Aorta (tissue), 5 donors: ENCODE measurements around the gene FHL2. TPM values are rescaled to one million over a fixed set of nuclear protein-coding genes. Genes with fewer than 3 reads are reported as not detected.

Experiments used
- ATAC-seq: fragments of 200-7000 bp; cut with Tn5 transposase; one replicate; pipeline ENCODE4 v1.9.1; 2022; ENCODE audit warnings: moderate library complexity; ENCODE audit not compliant: low FRiP score
- DNase-seq, 2 donors: peaks; one replicate each; pipeline ENCODE4 v3.0.0-alpha.2; 2020
- H3K27ac ChIP-seq, 2 donors: one replicate each; pipeline ENCODE4 v1.5.1; 2013; ENCODE audit warnings: low read length in 2 of 2, mild to moderate bottlenecking in 2 of 2, moderate library complexity in 2 of 2, control low read depth in 1 of 2, inconsistent platforms in 1 of 2, low read depth in 1 of 2
- H3K27me3 ChIP-seq, 2 donors: one replicate each; pipeline ENCODE4 v1.6.1; 2013; ENCODE audit warnings: control low read depth in 1 of 2, low read length in 1 of 2, mild to moderate bottlenecking in 1 of 2, moderate library complexity in 1 of 2; ENCODE audit not compliant: insufficient read depth in 2 of 2, control insufficient read depth in 1 of 2
- H3K36me3 ChIP-seq, 2 donors: one replicate each; pipeline ENCODE4 v1.6.1; 2013; ENCODE audit warnings: control low read depth in 1 of 2, low read length in 1 of 2, mild to moderate bottlenecking in 1 of 2; ENCODE audit not compliant: insufficient read depth in 2 of 2, control insufficient read depth in 1 of 2
- H3K4me1 ChIP-seq, 2 donors: one replicate each; pipeline ENCODE4 v1.6.1; 2013; ENCODE audit warnings: low read length in 2 of 2, control low read depth in 1 of 2, mild to moderate bottlenecking in 1 of 2, moderate library complexity in 1 of 2; ENCODE audit not compliant: insufficient read depth in 2 of 2, control insufficient read depth in 1 of 2
- H3K4me3 ChIP-seq, 2 donors: one replicate each; pipeline ENCODE4 v1.5.1; 2013; ENCODE audit warnings: low read length in 2 of 2, control low read depth in 1 of 2, mild to moderate bottlenecking in 1 of 2
- H3K9me3 ChIP-seq: one replicate; pipeline ENCODE4 v1.6.1; 2013; ENCODE audit warnings: mild to moderate bottlenecking, low read length; ENCODE audit not compliant: control insufficient read depth
- WGBS, 2 donors: extraction: QIAGEN DNeasy Blood & Tissue Kit; methylation state at CpG; one replicate each; pipeline ENCODE4 v1.1.7; 2013; 5-methylcytosine and 5-hydroxymethylcytosine counted together
- intact Hi-C, 2 donors: fragments of 100-400 bp; cut with DNase I; formaldehyde crosslinking; loops; one replicate each; pipeline versions ENCODE4 v1.14.2 to v1.15.0; 2022
- polyA plus RNA-seq, 2 donors: library from polyadenylated mRNA; stranded (reverse); fragments of 200-250 nt; gene quantifications; one replicate each; pipeline ENCODE4 v1.2.3, GENCODE V29; 2013
- total RNA-seq, 2 donors: library from RNA; stranded (reverse); fragmentation: NEBNext Ultra II Directional; extraction: Animal tissue kit (Norgen Biotek cat#: 25700); gene quantifications; one replicate each; pipeline ENCODE4 v1.2.1, GENCODE V29; 2021
- donor health status: healthy with polysubstance abuse.
- donor health status: Bipolar disorder and iron deficiency.
- donor health status: DM: no; HTN: no; CAD: no.
- donor health status: DM: no; HTN: no; CAD: no.
- donor health status: DM: yes; HTN: yes; CAD: no.

Gene FHL2
- total and polyA plus RNA-seq, 4 donors, result 60.4 to 129 (median 67.8) TPM

- WGBS, 2 donors, result 94% methylated on average over 3 of the region's 3 CpGs
- no peak overlapping the region for H3K27ac ChIP-seq
- intact Hi-C loops, result loop anchor here in 1 of 2 donors (10.0 kb wide), 1 partner anchor 110 kb away; no protein-coding TSS in a partner anchor
- no peaks in the 10 kb centered on the region for H3K27me3 ChIP-seq
- no peak for DNase-seq
- ATAC-seq, result no peak
- no peaks in the 10 kb centered on the region for H3K36me3 ChIP-seq
- H3K4me3 ChIP-seq, result no peak overlapping the region
- peaks cover 2 to 9% of the 10 kb centered on the region in 2 donors for H3K4me1 ChIP-seq
- no peaks in the 10 kb centered on the region for H3K9me3 ChIP-seq
These were observed 5.9 kb upstream of the FHL2 start for GRCh38 chr2:105404736-105405135.

- DNase-seq, result peak in 1 of 2 donors; percentile 57
- intact Hi-C loops, result loop anchor here in 1 of 2 donors (10.0 kb wide), 1 partner anchor 111 kb away; no protein-coding TSS in a partner anchor
- Histone ChIP-seq H3K4me1 (peaks cover 2 to 6% of the 10 kb centered on the region in 2 donors), H3K36me3 (no peaks in the 10 kb centered on the region), H3K9me3 (no peaks in the 10 kb centered on the region), H3K27ac (no peak overlapping the region), H3K27me3 (no peaks in the 10 kb centered on the region), H3K4me3 (no peak overlapping the region)
- WGBS, 2 donors, result 71 to 79% methylated on average over 14 of the region's 14 CpGs
- ATAC-seq, result no peak
These were observed 5.2 kb upstream of the FHL2 start for GRCh38 chr2:105403783-105404698.

GRCh38 chr2:105403241-105403782 is 4.5 kb upstream of the FHL2 start:
- Histone ChIP-seq H3K9me3 (no peaks in the 10 kb centered on the region), H3K27ac (no peak overlapping the region), H3K27me3 (no peaks in the 10 kb centered on the region), H3K4me1 (peaks cover 2% of the 10 kb centered on the region in 2 donors), H3K4me3 (no peak overlapping the region), H3K36me3 (no peaks in the 10 kb centered on the region)
- DNase-seq, result no peak
- no peak for ATAC-seq
- intact Hi-C loops, result loop anchor here in 1 of 2 donors (10.0 kb wide), 1 partner anchor 111 kb away; no protein-coding TSS in a partner anchor
- 92 to 94% methylated on average over 8 of the region's 8 CpGs for WGBS, 2 donors

GRCh38 chr2:105402809-105403208 is 4.0 kb upstream of the FHL2 start:
- H3K9me3 ChIP-seq, result no peaks in the 10 kb centered on the region
- H3K36me3 ChIP-seq, result no peaks in the 10 kb centered on the region
- DNase-seq, result no peak
- intact Hi-C loops, result loop anchor here in 1 of 2 donors (10.0 kb wide), 1 partner anchor 112 kb away; no protein-coding TSS in a partner anchor
- no peaks in the 10 kb centered on the region for H3K27me3 ChIP-seq
- H3K4me1 ChIP-seq, result no peaks in the 10 kb centered on the region
- 99 to 100% methylated on average over 2 of the region's 2 CpGs for WGBS, 2 donors
- H3K4me3 ChIP-seq, result no peak overlapping the region
- H3K27ac ChIP-seq, result no peak overlapping the region
- no peak for ATAC-seq

DNA sequence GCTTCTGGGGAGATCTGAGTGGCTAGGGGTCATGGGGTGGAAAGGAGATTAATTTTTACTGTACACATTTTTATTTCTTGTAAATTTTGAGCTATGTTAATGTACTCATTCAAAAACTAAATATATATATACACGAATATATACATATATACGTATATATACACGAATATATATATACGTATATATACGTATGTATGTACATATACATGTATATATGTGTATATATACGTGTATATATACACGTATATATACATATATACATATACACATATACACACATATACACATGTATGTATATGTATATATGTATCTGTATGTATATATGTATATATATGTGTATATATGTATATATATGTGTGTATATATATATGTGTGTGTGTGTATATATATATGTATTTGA is 3.0 kb upstream of the FHL2 start:
- H3K27me3 ChIP-seq, result no peaks in the 10 kb centered on the region
- H3K36me3 ChIP-seq, result no peaks in the 10 kb centered on the region
- WGBS, 2 donors, result 91 to 92% methylated on average over 7 of the region's 7 CpGs
- H3K27ac ChIP-seq, result no peak overlapping the region
- H3K9me3 ChIP-seq, result no peaks in the 10 kb centered on the region
- no peak overlapping the region for H3K4me3 ChIP-seq
- intact Hi-C loops, result loop anchor here in 1 of 2 donors (10.0 kb wide), 1 partner anchor 113 kb away; no protein-coding TSS in a partner anchor
- ATAC-seq (no peak), DNase-seq (no peak)
- no peaks in the 10 kb centered on the region for H3K4me1 ChIP-seq

GRCh38 chr2:105400138-105400540 is 1.3 kb upstream of the FHL2 start:
- intact Hi-C loops, result loop anchor here in 1 of 2 donors (10.0 kb wide), 1 partner anchor 115 kb away; no protein-coding TSS in a partner anchor
- H3K4me3 ChIP-seq, result no peak overlapping the region
- H3K9me3 ChIP-seq, result no peaks in the 10 kb centered on the region
- H3K36me3 ChIP-seq, result no peaks in the 10 kb centered on the region
- H3K27me3 ChIP-seq, result no peaks in the 10 kb centered on the region
- ATAC-seq (no peak), DNase-seq (no peak)
- peaks cover 0 to 6% of the 10 kb centered on the region in 2 donors for H3K4me1 ChIP-seq
- no peak overlapping the region for H3K27ac ChIP-seq
- 96 to 98% methylated on average over 7 of the region's 7 CpGs for WGBS, 2 donors

DNA sequence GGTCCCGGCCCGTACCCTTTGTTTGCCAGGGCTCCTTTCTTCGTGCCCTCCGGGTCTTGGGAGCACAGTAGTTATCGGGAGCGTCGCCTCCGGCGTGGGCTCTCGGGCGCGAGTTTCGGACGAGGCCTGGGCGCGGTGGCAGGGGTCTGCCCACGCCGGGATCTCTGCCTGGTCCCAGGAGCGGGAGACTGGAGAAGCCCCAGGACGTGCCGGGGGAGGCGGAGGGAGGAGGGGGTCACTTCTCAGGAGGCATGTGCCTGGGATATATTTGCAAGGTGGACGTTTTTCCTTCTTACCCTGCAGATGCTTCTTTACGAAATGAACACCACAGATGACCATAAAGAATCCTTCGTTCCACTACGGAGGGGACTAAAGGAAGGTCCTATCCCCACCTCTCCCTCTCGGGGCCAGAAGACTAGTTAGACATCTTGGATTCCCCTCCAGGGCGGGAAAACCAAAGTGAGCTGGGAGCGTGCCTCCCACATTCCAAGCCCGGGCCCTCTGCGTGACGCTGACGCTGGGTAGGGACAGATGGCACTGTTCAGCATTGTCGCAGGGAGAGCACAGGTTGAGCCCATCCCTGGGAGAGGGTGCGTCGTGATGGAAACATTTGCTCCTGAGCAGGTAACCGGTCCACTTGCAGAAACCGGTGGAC is 483 bp upstream of the FHL2 start:
- no peaks in the 10 kb centered on the region for H3K9me3 ChIP-seq
- 42 to 46% methylated on average over 37 to 38 of the region's 38 CpGs for WGBS, 2 donors
- no peak for DNase-seq
- ATAC-seq, result no peak
- no peaks in the 10 kb centered on the region for H3K27me3 ChIP-seq
- peak overlapping the region in 1 of 2 donors; percentile 58 for H3K4me3 ChIP-seq
- H3K4me1 ChIP-seq, result peaks cover 0 to 6% of the 10 kb centered on the region in 2 donors
- intact Hi-C loops, result no loop called here
- H3K36me3 ChIP-seq, result no peaks in the 10 kb centered on the region
- H3K27ac ChIP-seq, result no peak overlapping the region

DNA sequence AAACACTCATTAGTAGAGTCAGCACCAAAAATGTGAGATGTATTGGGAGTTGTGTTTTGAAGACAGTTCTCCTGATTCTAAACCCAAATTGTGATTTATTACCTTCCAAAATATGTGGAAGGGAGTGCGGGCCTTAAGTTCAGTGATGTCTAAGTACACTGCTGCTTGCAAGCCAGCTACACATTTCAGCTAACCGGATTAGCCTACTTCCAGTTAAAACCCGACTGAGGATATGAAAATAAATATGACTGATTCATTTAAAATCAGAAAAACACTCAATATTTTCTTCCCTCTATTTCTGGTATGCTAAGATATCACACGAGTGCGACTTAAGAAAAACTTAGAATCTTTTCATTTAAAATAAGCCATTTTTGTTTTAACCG is 907 bp downstream of the FHL2 start:
- H3K36me3 ChIP-seq, result peaks cover 0 to 3% of the 10 kb centered on the region in 2 donors
- intact Hi-C loops, result no loop called here
- H3K9me3 ChIP-seq, result no peaks in the 10 kb centered on the region
- DNase-seq, result no peak
- peak overlapping the region; percentile 58 to 93 for H3K4me3 ChIP-seq
- H3K27ac ChIP-seq, result no peak overlapping the region
- peaks cover 0 to 6% of the 10 kb centered on the region in 2 donors for H3K4me1 ChIP-seq
- 5 to 9% methylated on average over 6 of the region's 6 CpGs for WGBS, 2 donors
- ATAC-seq, result no peak
- H3K27me3 ChIP-seq, result no peaks in the 10 kb centered on the region
